Measurements from ENCODE around the gene MBIP. TPM values are rescaled to one million over a fixed set of nuclear protein-coding genes. Genes with fewer than 3 reads are reported as not detected.

The MBIP gene
- total RNA-seq, 1 donor, result 27.9 TPM

DNA sequence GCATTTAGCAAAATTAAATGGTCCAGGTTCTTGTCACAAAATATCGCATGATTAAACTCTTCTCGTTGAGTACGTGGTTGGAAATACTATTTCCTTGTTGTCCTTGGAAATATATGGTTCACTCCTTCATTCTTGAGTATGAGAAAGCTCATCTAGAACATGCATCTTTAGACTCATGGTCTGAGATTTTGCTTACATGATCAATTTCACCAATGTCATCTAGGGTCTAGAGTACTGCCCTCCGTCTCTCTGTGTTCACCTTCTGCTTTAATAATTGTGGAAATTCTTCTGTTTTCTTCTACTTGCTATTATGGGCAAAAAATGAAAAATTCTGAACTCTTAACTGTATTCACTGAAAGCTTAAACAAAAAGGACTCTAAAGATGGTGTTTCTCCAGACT is 25.9 kb downstream of the MBIP start:
- H3K4me1 ChIP-seq (ENCODE audit: insufficient read depth, low read length), result peaks cover 5% of the 10 kb centered on the region
- no peaks in the 10 kb centered on the region for H3K27me3 ChIP-seq (ENCODE audit: insufficient read depth, low read length)

DNA sequence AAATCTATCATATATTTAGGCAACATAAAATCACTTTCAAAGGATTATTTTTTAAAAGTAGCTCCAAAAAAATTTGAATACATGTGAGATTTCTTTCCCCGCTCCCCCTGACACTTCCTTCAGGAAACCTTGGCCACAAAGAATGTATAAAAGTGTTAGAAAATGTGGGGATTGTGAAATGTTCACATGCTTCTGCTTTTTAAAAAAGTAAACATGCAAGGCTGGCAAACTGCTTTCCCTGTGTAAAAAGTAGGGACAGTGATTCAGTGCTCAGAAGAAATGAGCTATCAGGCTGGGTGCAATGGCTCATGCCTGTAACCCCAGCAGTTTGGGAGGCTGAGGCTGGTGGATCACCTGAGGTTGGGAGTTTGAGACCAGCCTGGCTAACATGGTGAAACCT is 26.6 kb downstream of the MBIP start:
- H3K4me3 ChIP-seq (ENCODE audit: low read length), result no peak overlapping the region
- H3K27me3 ChIP-seq (ENCODE audit: insufficient read depth, low read length), result no peaks in the 10 kb centered on the region
- no peaks in the 10 kb centered on the region for H3K9me3 ChIP-seq (ENCODE audit: low read depth, low read length)
- peaks cover 5% of the 10 kb centered on the region for H3K4me1 ChIP-seq (ENCODE audit: insufficient read depth, low read length)

More for the DNA sequence above, 25.9 kb downstream of the MBIP start:
- no peaks in the 10 kb centered on the region for H3K9me3 ChIP-seq (ENCODE audit: low read depth, low read length)
- no peak overlapping the region for H3K4me3 ChIP-seq (ENCODE audit: low read length)

DNA sequence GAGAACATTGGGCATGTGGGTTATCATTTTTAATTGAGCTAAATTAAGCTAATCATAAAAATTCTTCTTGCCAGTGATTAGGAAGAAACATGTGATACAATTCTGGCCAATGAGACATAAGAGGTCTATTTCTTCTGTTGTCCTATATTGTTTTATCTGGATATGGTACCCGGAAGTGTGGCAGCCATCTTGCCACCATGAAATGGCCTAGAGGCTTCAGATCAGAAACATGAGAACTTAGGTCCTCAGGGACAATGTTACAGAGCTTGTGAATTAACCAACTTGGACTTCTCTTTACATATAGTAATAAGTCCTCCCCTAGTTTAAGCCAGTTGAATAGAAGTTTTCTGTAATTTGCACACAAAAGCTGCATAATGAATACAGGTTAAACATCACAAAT is 30.5 kb downstream of the MBIP start:
- no peaks in the 10 kb centered on the region for H3K27me3 ChIP-seq (ENCODE audit: insufficient read depth, low read length)
- no peaks in the 10 kb centered on the region for H3K9me3 ChIP-seq (ENCODE audit: low read depth, low read length)
- H3K4me3 ChIP-seq (ENCODE audit: low read length), result no peak overlapping the region
- H3K4me1 ChIP-seq (ENCODE audit: insufficient read depth, low read length), result peaks cover 5% of the 10 kb centered on the region

DNA sequence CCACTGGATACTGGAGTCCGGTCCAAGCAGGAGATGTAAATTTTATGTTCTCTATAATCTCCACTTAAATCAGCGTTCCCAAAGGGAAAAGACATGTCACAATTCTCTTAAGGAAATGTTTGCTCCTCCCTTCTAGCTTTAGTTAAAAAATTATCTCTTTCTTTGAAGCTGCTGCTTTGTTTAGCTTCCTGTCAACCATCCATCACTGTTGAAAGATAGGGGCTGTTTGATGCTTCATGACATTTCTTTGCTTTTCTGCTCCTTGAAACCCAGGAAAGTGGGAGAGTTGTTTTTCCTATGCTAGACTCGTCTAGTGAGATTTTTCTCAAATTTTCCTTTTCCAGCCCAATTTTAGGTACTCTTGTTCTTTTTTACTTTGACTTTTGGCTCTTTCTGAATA is 31.9 kb downstream of the MBIP start:
- Histone ChIP-seq H3K4me3 (ENCODE audit: low read length) (no peak overlapping the region), H3K27me3 (ENCODE audit: insufficient read depth, low read length) (no peaks in the 10 kb centered on the region), H3K4me1 (ENCODE audit: insufficient read depth, low read length) (peaks cover 4% of the 10 kb centered on the region), H3K9me3 (ENCODE audit: low read depth, low read length) (no peaks in the 10 kb centered on the region)

DNA sequence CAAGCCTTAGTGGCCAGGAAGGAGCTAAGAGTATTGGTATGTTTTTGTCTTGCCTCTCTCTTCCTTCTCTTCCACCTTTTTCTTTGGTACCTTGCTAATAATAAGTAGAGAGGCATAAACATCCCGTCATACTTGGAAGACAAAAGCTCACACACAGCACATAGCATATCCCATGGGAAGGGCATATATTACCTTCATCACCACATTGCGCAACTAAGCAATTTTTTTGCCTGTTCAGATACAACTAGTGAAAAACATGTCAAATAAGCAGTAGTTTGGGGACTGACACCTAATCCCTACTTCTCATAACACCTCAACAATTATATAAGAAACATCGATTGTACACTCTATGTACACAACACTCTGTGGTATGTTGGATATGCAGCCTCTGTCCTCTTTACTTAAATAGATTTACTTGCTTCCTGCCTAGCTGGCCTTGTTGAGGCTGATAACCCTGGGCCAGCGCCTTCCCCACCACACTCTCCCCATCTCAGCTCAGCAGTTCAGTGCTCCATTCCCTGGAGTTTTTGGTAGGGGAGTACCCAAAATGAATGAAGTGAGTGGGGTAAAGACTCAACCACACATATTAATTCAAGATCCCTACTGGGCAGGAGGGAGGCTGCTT is 35.4 kb downstream of the MBIP start:
- no peaks in the 10 kb centered on the region for H3K4me1 ChIP-seq (ENCODE audit: insufficient read depth, low read length)
- no peak overlapping the region for H3K4me3 ChIP-seq (ENCODE audit: low read length)
- peaks cover 3% of the 10 kb centered on the region for H3K27me3 ChIP-seq (ENCODE audit: insufficient read depth, low read length)
- no peaks in the 10 kb centered on the region for H3K9me3 ChIP-seq (ENCODE audit: low read depth, low read length)

DNA sequence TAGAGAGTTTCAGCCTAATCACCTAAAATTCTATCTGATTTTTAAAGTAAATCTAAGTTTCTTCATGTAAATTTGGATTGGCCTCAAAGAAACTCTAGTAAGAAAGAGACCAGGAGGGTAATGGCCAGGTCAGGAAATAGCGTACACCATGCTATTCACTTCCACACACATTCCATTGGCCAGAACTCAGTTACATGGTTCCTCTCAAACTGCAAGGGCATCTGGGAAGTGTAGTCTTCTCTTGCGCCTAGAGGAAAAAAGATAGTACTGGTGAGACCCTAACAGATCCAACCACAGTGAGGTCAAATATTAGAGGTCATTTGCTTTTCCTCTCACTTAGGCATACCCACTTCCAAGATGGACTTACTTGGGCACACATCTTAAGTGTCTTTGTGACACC is 39.1 kb downstream of the MBIP start:
- Histone ChIP-seq H3K27me3 (ENCODE audit: insufficient read depth, low read length) (peaks cover 16% of the 10 kb centered on the region), H3K4me3 (ENCODE audit: low read length) (no peak overlapping the region), H3K9me3 (ENCODE audit: low read depth, low read length) (no peaks in the 10 kb centered on the region), H3K4me1 (ENCODE audit: insufficient read depth, low read length) (no peaks in the 10 kb centered on the region)

DNA sequence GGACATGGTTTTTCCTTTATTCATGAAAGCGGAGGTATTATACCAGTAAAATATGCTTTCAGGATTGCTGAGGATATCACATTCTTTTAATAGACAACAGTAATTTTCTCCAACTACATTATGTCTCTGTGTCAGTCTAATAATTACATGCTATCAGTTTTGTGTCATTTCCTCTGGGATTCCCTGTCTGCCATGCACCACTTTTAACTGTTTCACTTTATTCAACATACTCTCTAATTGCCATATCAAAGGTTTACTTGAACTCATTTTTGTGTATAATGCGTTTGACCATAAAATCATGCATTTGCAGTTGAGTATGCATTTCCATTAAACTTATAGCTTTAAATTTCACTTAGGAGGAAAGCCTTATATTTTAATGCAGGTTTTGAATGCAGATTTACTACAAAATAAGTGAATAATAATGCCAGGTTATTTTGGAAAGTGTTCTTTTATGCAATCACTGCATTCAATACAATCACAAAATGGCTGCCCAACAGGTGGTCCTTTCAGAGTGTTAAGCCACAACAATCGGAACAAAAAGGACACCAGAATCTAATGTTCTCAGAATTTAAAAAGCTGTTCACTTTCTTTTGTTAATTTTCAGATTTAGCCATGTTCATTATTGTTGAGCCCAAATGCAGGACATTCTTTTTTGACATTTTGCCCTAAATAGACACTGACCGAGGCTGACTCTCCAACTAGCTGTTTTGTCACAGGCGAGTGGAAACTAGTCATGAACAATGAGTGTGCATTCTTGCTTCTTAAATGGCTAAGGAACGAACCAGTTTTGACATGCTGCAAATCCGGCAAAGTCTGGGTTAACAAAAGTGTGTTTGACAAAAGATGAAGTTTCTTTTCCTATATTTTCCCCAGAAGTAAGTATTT is 40.9 kb downstream of the MBIP start:
- no peak overlapping the region for H3K4me3 ChIP-seq (ENCODE audit: low read length)
- H3K4me1 ChIP-seq (ENCODE audit: insufficient read depth, low read length), result no peaks in the 10 kb centered on the region
- no peaks in the 10 kb centered on the region for H3K9me3 ChIP-seq (ENCODE audit: low read depth, low read length)
- peaks cover 23% of the 10 kb centered on the region for H3K27me3 ChIP-seq (ENCODE audit: insufficient read depth, low read length)

DNA sequence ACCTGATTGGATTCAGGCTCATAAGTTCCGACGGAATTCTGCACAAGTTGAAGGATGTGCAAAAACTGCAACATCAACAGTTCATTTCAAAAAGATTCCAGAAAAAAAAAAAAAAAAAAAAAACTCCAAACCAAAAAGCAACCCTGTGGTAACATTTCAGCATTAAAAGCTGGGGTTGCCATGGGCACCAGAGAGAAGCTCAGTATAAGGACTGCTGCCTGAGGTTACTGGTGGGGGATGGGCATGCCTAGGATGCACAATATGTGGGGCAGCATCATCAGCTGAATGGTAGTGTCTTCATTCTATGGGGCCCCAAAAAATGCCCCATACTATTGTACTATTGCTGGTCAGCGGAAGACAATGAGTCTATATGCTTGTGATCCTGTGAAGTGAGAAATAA is 44.7 kb downstream of the MBIP start:
- peaks cover 53% of the 10 kb centered on the region for H3K27me3 ChIP-seq (ENCODE audit: insufficient read depth, low read length)
- peaks cover 4% of the 10 kb centered on the region for H3K4me1 ChIP-seq (ENCODE audit: insufficient read depth, low read length)
- no peak overlapping the region for H3K4me3 ChIP-seq (ENCODE audit: low read length)
- H3K9me3 ChIP-seq (ENCODE audit: low read depth, low read length), result no peaks in the 10 kb centered on the region

DNA sequence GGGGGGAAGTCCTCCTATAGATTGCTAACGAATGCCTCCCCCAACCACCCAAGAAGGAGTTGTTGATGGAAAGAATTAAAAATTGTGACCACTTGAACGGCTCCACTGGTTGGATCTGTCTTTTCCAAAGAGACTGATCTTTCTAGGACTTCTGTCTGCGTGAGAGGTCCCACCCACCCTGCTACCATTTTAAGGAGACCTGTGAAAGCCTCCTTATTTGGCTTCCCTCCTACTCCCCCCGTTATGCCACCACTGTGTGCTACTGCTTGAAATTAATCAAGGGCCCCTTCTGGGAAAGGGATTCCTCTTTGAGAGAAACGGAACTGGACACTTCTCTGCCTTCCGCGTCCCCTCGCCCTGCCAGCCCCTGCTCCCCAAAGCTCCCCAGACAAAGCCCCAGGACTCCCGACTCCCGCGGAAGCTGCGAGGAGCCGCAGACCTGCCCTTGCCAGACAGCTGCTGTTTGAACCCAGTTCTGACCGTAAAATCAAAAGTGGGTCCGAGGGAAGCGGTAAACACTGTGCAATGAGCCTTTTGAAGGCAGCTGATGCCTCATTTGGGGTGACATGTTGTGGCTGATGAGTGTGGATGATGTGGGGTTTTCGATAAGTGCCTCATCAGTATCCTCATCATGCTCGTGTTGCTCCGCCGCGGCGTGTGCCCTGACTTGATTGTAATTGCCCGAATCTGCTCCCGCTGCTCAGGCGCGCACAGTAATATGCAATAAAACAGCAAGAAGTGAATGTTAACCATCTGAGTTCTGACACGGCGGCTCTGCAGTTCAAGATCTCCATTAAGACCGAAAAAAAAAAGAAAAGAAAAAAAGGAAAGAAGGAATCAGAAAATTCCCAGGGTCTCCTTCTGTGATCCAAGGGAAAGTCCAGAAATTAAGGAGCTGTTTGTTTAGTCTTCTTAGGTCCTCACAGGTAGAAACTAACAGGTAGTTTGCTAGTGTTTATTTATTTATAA is 48.2 kb downstream of the MBIP start:
- H3K4me3 ChIP-seq (ENCODE audit: low read length), result no peak overlapping the region
- H3K27me3 ChIP-seq (ENCODE audit: insufficient read depth, low read length), result peaks cover 50% of the 10 kb centered on the region
- H3K9me3 ChIP-seq (ENCODE audit: low read depth, low read length), result no peaks in the 10 kb centered on the region
- H3K4me1 ChIP-seq (ENCODE audit: insufficient read depth, low read length), result peaks cover 4% of the 10 kb centered on the region

DNA sequence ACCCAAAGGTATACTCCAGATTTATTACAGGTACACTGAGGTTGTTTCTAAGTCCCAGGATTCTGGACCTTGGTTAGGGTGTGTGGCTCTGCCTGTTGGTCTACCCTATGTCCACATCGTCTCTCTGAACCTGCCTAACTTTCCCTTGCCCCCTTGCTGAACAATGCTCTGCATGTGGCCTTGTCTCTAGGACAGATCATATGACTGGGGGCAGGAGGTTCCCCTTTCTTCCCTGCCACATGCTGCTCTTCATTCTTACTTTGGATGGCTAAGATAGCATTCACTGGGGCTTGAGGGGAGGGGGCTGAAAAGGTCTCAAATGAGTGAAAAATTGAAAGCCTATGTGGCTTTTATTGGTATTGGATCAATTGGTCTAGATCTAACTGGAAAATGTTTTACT is 49.2 kb downstream of the MBIP start:
- Histone ChIP-seq H3K9me3 (ENCODE audit: low read depth, low read length) (no peaks in the 10 kb centered on the region), H3K27me3 (ENCODE audit: insufficient read depth, low read length) (peaks cover 46% of the 10 kb centered on the region), H3K4me3 (ENCODE audit: low read length) (no peak overlapping the region), H3K4me1 (ENCODE audit: insufficient read depth, low read length) (peaks cover 4% of the 10 kb centered on the region)

DNA sequence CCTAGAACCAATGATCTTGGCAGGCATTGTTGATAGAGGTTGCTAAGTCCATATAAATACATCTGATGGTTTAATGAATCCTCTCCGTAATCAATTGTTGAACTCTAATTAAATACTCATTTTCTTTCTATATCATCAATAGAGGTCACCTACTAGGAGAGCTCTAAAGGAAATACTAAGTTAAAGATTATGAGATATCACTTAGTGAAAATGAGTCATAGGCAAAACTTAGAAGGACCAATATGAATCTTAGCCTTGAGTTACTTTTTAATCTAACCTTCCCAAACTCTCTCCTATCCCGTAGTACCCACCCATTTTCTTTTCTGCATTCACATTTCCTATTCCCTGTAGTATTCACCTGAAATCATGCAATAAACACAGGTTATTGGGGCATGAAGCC is 50.2 kb downstream of the MBIP start:
- H3K27me3 ChIP-seq (ENCODE audit: insufficient read depth, low read length), result peaks cover 47% of the 10 kb centered on the region
- no peak overlapping the region for H3K4me3 ChIP-seq (ENCODE audit: low read length)
- H3K9me3 ChIP-seq (ENCODE audit: low read depth, low read length), result no peaks in the 10 kb centered on the region
- H3K4me1 ChIP-seq (ENCODE audit: insufficient read depth, low read length), result peaks cover 4% of the 10 kb centered on the region

DNA sequence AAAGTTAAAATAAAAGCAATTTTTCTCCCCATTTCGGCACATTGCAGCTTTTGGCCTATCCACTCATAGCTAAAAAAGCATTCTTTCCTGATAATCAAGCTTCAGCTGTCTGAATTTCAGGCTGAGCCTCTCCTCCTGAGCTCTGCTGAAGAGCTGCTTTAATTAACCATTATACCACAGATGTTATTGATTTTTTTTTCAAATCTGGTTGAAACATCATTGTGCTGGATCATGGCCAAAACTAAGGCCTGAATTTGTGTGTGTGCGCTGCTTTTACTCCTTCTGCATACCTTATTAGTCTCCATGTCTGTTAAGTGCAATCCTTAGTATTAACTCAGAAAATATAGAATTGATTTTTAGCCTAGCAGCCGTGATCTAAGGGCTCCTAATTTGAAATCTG is 52.3 kb downstream of the MBIP start:
- H3K4me3 ChIP-seq (ENCODE audit: low read length), result no peak overlapping the region
- peaks cover 4% of the 10 kb centered on the region for H3K4me1 ChIP-seq (ENCODE audit: insufficient read depth, low read length)
- H3K27me3 ChIP-seq (ENCODE audit: insufficient read depth, low read length), result peaks cover 32% of the 10 kb centered on the region
- no peaks in the 10 kb centered on the region for H3K9me3 ChIP-seq (ENCODE audit: low read depth, low read length)

DNA sequence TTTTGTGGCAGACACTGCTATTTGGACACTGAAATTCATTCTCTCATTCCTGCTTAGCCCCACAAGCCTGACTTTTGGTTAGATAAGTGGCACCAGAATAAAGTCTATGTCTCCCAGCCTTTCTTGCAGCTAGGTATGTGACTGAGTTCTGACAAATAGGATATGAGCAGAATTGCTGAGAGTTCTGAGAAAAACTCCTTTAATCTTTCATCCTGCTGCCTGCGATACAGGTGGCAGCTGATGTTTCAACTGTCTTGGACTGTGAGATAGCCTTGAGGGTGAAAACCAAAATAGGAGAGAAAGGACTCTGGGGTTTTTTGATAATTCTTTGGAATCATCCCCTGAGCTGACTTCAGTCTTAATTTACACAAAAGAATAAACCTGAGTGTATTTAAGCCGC is 55.8 kb downstream of the MBIP start:
- Histone ChIP-seq H3K9me3 (ENCODE audit: low read depth, low read length) (no peaks in the 10 kb centered on the region), H3K27me3 (ENCODE audit: insufficient read depth, low read length) (peaks cover 6% of the 10 kb centered on the region), H3K4me3 (ENCODE audit: low read length) (no peak overlapping the region), H3K4me1 (ENCODE audit: insufficient read depth, low read length) (no peaks in the 10 kb centered on the region)

DNA sequence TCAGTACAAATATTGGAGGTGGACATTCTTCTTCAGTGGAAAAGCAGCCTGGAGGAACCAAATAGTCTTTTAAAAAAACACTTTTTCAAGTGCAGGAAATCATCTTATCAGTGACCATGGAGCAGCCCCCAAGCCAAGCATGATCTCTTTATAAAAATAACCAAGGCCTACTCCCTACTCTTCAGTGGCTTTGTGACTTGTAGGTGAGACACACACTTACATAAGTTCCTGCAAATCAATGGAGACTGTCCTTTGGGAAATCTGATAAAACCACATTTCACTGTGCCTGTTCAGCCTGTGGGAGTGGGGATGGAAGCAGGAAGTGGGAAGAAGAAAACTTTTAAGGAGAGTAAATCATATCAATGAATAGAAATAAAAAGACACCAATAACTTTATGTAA is 56.3 kb downstream of the MBIP start:
- Histone ChIP-seq H3K27me3 (ENCODE audit: insufficient read depth, low read length) (peaks cover 6% of the 10 kb centered on the region), H3K4me3 (ENCODE audit: low read length) (no peak overlapping the region), H3K9me3 (ENCODE audit: low read depth, low read length) (no peaks in the 10 kb centered on the region), H3K4me1 (ENCODE audit: insufficient read depth, low read length) (no peaks in the 10 kb centered on the region)

Measured in mononuclear cell (primary cell).